ENCODE data around the gene HPGDS. TPM values are rescaled to one million over a fixed set of nuclear protein-coding genes. Genes with fewer than 3 reads are reported as not detected.
"Not testable (repeated sequence)": the region's sequence is repeated elsewhere in the genome, so short reads cannot be mapped to it uniquely, and the experiment has no call there.

HPGDS gene
- polyA plus RNA-seq, 1 donor = 5.0 TPM

GRCh38 chr4:94333866-94334265, 8.8 kb downstream of the HPGDS start:
- no peak overlapping the region for H3K4me3 ChIP-seq (ENCODE audit: low read length)
- H3K27ac ChIP-seq (ENCODE audit: low read length) = no peak overlapping the region
- H3K27me3 ChIP-seq (ENCODE audit: control insufficient read depth, insufficient read depth, low read length) = no peaks in the 10 kb centered on the region
- no peaks in the 10 kb centered on the region for H3K36me3 ChIP-seq (ENCODE audit: control insufficient read depth, insufficient read depth, low read length)
- DNase-seq = no peak
- H3K4me1 ChIP-seq (ENCODE audit: control insufficient read depth, insufficient read depth, low read length) = peaks cover 7% of the 10 kb centered on the region
- 86% methylated on average over 1 of the region's 3 CpGs for WGBS (ENCODE audit: insufficient coverage, low lambda C conversion rate)
- no peaks in the 10 kb centered on the region for H3K9me3 ChIP-seq (ENCODE audit: control insufficient read depth, low read depth, low read length)

GRCh38 chr4:94332983-94333590, 9.5 kb downstream of the HPGDS start:
- H3K27ac ChIP-seq (ENCODE audit: low read length) = no peak overlapping the region

GRCh38 chr4:94329933-94330332, 12.7 kb downstream of the HPGDS start:
- Histone ChIP-seq H3K4me1 (ENCODE audit: control insufficient read depth, insufficient read depth, low read length) (peaks cover 7% of the 10 kb centered on the region), H3K9me3 (ENCODE audit: control insufficient read depth, low read depth, low read length) (peaks cover 4% of the 10 kb centered on the region), H3K27me3 (ENCODE audit: control insufficient read depth, insufficient read depth, low read length) (no peaks in the 10 kb centered on the region), H3K27ac (ENCODE audit: low read length) (no peak overlapping the region), H3K36me3 (ENCODE audit: control insufficient read depth, insufficient read depth, low read length) (no peaks in the 10 kb centered on the region), H3K4me3 (ENCODE audit: low read length) (no peak overlapping the region)
- DNase-seq = no peak
- WGBS (ENCODE audit: insufficient coverage, low lambda C conversion rate) = 20% methylated on average over 1 of the region's 1 CpG

More at GRCh38 chr4:94332983-94333590, 9.5 kb downstream of the HPGDS start:
- Histone ChIP-seq H3K9me3 (ENCODE audit: control insufficient read depth, low read depth, low read length) (no peaks in the 10 kb centered on the region), H3K27me3 (ENCODE audit: control insufficient read depth, insufficient read depth, low read length) (no peaks in the 10 kb centered on the region), H3K36me3 (ENCODE audit: control insufficient read depth, insufficient read depth, low read length) (no peaks in the 10 kb centered on the region), H3K4me1 (ENCODE audit: control insufficient read depth, insufficient read depth, low read length) (peaks cover 7% of the 10 kb centered on the region), H3K4me3 (ENCODE audit: low read length) (no peak overlapping the region)
- DNase-seq = peak in 1 of 2 donors; percentile 41
- WGBS (ENCODE audit: insufficient coverage, low lambda C conversion rate) = 33% methylated on average over 3 of the region's 5 CpGs

GRCh38 chr4:94325835-94326234, 16.8 kb downstream of the HPGDS start:
- no peak for DNase-seq
- no peak overlapping the region for H3K27ac ChIP-seq (ENCODE audit: low read length)
- no peak overlapping the region for H3K4me3 ChIP-seq (ENCODE audit: low read length)
- WGBS (ENCODE audit: insufficient coverage, low lambda C conversion rate) = no CpG with 5 or more reads among the region's 1 CpG
- H3K36me3 ChIP-seq (ENCODE audit: control insufficient read depth, insufficient read depth, low read length) = no peaks in the 10 kb centered on the region
- no peaks in the 10 kb centered on the region for H3K4me1 ChIP-seq (ENCODE audit: control insufficient read depth, insufficient read depth, low read length)
- H3K9me3 ChIP-seq (ENCODE audit: control insufficient read depth, low read depth, low read length) = peaks cover 4% of the 10 kb centered on the region
- H3K27me3 ChIP-seq (ENCODE audit: control insufficient read depth, insufficient read depth, low read length) = no peaks in the 10 kb centered on the region

- not testable (repeated sequence) for H3K4me3 ChIP-seq (ENCODE audit: low read length); H3K36me3 ChIP-seq (ENCODE audit: control insufficient read depth, insufficient read depth, low read length); H3K27ac ChIP-seq (ENCODE audit: low read length); DNase-seq; H3K4me1 ChIP-seq (ENCODE audit: control insufficient read depth, insufficient read depth, low read length); H3K9me3 ChIP-seq (ENCODE audit: control insufficient read depth, low read depth, low read length); H3K27me3 ChIP-seq (ENCODE audit: control insufficient read depth, insufficient read depth, low read length)
These were observed 22.7 kb downstream of the HPGDS start for GRCh38 chr4:94319927-94320326.

GRCh38 chr4:94307231-94307871, 35.3 kb downstream of the HPGDS start:
- H3K27ac ChIP-seq (ENCODE audit: low read length) = no peak overlapping the region
- H3K4me1 ChIP-seq (ENCODE audit: control insufficient read depth, insufficient read depth, low read length) = no peaks in the 10 kb centered on the region
- H3K27me3 ChIP-seq (ENCODE audit: control insufficient read depth, insufficient read depth, low read length) = no peaks in the 10 kb centered on the region
- WGBS (ENCODE audit: insufficient coverage, low lambda C conversion rate) = 97% methylated on average over 4 of the region's 4 CpGs
- H3K9me3 ChIP-seq (ENCODE audit: control insufficient read depth, low read depth, low read length) = no peaks in the 10 kb centered on the region
- H3K4me3 ChIP-seq (ENCODE audit: low read length) = no peak overlapping the region
- no peak for DNase-seq
- no peaks in the 10 kb centered on the region for H3K36me3 ChIP-seq (ENCODE audit: control insufficient read depth, insufficient read depth, low read length)

GRCh38 chr4:94306713-94307112, 35.9 kb downstream of the HPGDS start:
- DNase-seq = no peak
- Histone ChIP-seq H3K27me3 (ENCODE audit: control insufficient read depth, insufficient read depth, low read length) (no peaks in the 10 kb centered on the region), H3K4me3 (ENCODE audit: low read length) (no peak overlapping the region), H3K36me3 (ENCODE audit: control insufficient read depth, insufficient read depth, low read length) (no peaks in the 10 kb centered on the region), H3K9me3 (ENCODE audit: control insufficient read depth, low read depth, low read length) (no peaks in the 10 kb centered on the region), H3K4me1 (ENCODE audit: control insufficient read depth, insufficient read depth, low read length) (no peaks in the 10 kb centered on the region), H3K27ac (ENCODE audit: low read length) (no peak overlapping the region)
- WGBS (ENCODE audit: insufficient coverage, low lambda C conversion rate) = 83% methylated on average over 2 of the region's 3 CpGs

- Histone ChIP-seq H3K27ac (ENCODE audit: low read length) (no peak overlapping the region), H3K4me1 (ENCODE audit: control insufficient read depth, insufficient read depth, low read length) (no peaks in the 10 kb centered on the region), H3K4me3 (ENCODE audit: low read length) (no peak overlapping the region), H3K36me3 (ENCODE audit: control insufficient read depth, insufficient read depth, low read length) (no peaks in the 10 kb centered on the region), H3K27me3 (ENCODE audit: control insufficient read depth, insufficient read depth, low read length) (no peaks in the 10 kb centered on the region), H3K9me3 (ENCODE audit: control insufficient read depth, low read depth, low read length) (no peaks in the 10 kb centered on the region)
- DNase-seq = no peak
- WGBS (ENCODE audit: insufficient coverage, low lambda C conversion rate) = no CpG with 5 or more reads among the region's 5 CpGs
These were observed 37.0 kb downstream of the HPGDS start for GRCh38 chr4:94305466-94306225.

GRCh38 chr4:94304365-94304971, 38.2 kb downstream of the HPGDS start:
- Histone ChIP-seq H3K27me3 (ENCODE audit: control insufficient read depth, insufficient read depth, low read length) (no peaks in the 10 kb centered on the region), H3K4me1 (ENCODE audit: control insufficient read depth, insufficient read depth, low read length) (no peaks in the 10 kb centered on the region), H3K36me3 (ENCODE audit: control insufficient read depth, insufficient read depth, low read length) (no peaks in the 10 kb centered on the region), H3K9me3 (ENCODE audit: control insufficient read depth, low read depth, low read length) (no peaks in the 10 kb centered on the region), H3K27ac (ENCODE audit: low read length) (no peak overlapping the region), H3K4me3 (ENCODE audit: low read length) (no peak overlapping the region)
- WGBS (ENCODE audit: insufficient coverage, low lambda C conversion rate) = 100% methylated on average over 1 of the region's 2 CpGs
- DNase-seq = peak; percentile 5 to 31

- H3K27ac ChIP-seq (ENCODE audit: low read length) = no peak overlapping the region
- no peak overlapping the region for H3K4me3 ChIP-seq (ENCODE audit: low read length)
- no CpG with 5 or more reads among the region's 2 CpGs for WGBS (ENCODE audit: insufficient coverage, low lambda C conversion rate)
- no peaks in the 10 kb centered on the region for H3K27me3 ChIP-seq (ENCODE audit: control insufficient read depth, insufficient read depth, low read length)
- H3K36me3 ChIP-seq (ENCODE audit: control insufficient read depth, insufficient read depth, low read length) = no peaks in the 10 kb centered on the region
- H3K9me3 ChIP-seq (ENCODE audit: control insufficient read depth, low read depth, low read length) = no peaks in the 10 kb centered on the region
- no peak for DNase-seq
- H3K4me1 ChIP-seq (ENCODE audit: control insufficient read depth, insufficient read depth, low read length) = peaks cover 5% of the 10 kb centered on the region
These were observed 40.4 kb downstream of the HPGDS start for GRCh38 chr4:94302191-94302590.

All from large intestine (tissue), 3 donors.